Right hindlimb (tissue), 1 donor: ENCODE measurements around the gene MTHFSD.

ENCODE experiments used
- DNase-seq: peaks from one replicate; pipeline ENCODE4 v3.0.0-alpha.2; 2018

The MTHFSD gene

DNA sequence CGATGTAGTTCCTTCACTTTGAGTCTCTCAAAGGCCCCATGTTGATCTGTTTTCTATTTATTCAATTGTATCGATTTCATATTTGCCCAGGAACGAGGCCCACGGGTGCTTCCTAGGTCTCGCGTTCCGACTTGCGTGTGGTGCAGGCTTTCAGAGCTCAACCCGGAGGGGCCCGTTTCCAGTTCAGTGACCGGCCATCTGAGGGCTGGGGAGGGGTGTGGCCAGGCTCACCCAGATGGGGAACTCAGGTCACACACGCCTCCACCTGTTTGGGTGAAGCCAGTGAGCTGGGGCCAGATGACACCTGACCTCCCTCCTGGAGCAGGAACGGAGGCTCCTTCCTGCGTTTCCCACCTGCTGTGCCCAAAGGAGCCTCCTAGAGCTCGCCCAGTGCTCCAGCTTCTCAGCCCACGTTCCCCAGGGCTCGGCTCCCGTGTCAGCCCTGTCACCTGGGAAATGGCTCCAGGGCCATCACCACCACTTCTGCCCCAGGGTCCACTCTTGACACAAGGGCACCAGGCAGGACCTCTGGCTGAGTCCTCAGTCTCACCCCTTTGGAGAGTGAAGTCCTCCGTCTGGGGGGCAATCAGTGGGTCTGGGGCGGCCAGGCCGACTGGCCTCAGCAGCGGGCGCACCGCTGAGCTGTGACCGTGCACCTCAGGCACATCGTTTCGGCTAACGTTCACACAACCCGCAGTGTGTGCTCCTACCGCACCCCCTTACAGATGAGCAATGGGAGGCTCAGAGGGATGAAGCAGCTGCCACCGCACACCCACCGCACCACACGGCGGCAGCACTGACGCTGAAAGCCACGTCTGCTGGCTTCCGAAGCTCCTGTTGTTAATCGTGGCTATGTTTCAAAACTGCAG, 26.7 kb downstream of the MTHFSD start:
- no peak for DNase-seq

DNA sequence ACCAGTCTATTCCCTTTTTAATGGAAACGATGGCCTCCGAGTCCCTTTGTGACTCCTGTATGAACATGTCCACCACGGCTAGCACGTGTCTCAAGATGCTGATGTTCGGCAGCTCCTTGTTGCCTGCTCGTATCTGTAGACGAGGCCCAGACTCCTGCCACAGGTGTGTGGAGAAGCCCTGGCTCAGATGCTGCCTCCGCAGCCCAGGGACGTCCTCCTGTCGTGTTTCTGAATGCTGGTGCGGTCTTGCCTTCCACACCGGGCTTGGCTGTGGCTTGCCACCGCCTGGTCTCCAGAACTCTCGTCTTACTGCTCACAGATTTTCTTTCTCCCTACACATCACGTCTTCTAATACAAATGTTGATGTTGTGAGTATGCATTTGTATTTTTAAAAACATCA, 27.7 kb downstream of the MTHFSD start:
- DNase-seq: no peak

DNA sequence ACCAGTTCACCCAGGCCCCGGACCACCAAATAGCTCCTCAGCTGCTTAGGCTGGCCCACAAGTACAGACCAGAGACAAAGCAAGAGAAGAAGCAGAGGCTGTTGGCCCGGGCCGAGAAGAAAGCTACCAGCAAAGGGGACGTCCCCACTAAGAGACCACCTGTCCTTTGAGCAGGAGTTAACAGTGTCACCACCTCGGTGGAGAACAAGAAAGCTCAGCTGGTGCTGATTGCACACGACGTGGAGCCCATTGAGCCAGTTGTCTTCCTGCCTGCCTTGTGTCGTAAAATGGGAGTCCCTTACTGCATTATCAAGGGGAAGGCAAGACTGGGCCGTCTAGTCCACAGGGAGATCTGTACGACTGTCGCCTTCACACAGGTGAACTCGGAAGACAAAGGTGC, 29.3 kb downstream of the MTHFSD start:
- no peak for DNase-seq

DNA sequence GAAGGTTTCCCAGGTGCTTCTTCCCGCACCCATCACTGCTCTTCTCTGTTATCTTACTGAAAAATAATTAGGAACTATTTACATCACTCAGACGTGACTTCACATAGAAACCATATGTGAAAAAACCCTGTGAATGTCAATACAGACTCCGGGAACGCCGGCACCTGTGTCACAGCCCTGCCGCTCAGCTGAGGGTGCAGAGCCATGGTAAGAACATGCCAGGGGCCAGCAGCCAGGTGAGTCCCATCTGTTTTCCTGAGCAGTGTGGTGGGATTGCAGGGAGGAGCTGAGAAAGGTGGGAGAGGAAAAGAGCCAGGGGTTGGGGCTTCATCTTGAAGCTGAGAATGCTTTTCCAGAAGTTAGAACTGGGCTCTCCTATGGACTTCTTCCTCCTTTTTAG, 31.0 kb downstream of the MTHFSD start:
- DNase-seq: no peak

DNA sequence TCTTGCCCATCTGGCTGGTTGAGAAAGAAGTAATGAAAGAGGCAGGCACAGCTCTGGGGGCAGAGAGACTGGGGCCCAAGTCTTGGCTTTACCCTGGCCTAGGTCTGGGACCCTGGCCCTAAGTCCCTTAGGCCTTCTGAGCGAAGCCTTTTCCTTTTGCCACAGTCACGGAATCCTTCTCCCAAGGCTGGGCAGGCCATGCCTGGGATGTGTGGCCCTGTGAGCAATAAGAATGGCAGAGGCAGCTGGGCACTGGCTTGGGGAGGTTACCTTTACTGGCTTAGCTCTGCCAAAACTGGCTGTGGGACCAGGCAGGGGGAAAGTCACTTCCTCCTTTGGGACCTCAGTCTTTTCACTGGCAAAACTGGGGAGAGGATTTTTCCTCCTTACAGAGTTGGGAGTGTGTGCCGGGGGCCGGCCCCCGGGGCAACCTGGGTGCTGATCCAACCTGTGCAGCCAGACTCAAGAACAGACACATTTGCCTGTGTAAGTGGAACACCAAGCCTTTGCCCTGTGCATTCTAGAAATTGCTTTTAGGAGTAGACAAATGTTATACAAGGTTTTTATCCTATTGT, 31.8 kb downstream of the MTHFSD start:
- no peak for DNase-seq

DNA sequence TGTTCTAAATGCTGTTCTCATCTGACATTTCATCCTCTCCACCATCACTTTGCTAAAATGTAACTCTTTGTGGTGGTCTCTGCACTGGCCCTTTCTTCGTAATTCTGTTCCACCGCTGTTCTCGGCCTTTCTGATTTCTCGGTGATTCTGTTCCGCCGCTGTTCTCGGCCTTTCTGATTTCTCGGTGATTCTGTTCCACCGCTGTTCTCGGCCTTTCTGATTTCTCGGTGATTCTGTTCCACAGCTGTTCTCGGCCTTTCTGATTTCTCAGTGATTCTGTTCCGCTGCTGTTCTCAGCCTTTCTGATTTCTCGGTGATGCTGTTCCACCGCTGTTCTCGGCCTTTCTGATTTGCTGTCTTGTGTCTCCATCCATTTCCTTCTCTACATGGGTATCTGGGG, 32.4 kb downstream of the MTHFSD start:
- no peak for DNase-seq

DNA sequence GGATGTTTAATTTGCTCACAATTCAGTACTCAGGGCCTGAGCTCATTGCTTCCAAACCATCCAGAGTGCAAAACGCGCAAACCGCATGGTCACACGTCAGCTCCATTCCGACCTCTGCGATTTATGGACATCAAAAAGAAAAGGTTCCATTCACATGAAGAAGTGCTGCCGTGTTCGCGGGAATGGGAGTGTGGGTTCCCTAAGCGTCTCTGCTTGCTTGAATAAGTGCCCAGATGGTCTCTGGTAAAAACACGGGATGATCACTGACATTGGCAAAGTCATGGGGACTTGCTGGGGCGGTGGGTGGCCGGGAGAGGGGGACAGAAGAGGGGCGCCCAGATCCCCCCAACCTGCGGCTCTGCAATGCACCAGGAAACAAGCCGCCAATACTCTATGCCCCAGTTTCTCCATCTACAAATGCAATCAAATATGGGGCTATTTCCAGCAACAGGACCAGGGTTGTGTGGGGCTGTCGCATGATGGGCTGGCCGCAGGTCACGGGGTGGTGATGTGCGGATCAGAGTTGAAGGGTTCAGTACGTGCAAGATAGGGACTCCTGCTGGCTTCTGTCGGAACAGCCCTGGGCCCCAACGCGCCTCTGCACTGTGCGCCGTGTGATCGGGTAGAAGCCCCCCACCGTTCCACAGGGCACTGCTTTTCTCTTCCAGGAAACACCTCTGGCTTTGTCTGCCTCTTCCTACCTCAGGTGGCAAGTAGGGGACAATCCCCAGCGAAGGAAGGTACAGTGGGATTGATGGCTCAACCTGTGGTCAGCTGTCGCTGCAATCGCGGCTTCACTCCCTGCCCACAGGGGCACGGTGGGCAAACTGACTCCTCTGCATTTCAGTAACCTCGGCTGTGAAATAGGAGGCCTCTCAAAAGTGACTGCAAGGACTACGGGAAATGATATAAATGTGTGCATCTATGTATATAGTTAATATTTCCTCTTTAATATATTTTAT, 33.5 kb downstream of the MTHFSD start:
- no peak for DNase-seq

DNA sequence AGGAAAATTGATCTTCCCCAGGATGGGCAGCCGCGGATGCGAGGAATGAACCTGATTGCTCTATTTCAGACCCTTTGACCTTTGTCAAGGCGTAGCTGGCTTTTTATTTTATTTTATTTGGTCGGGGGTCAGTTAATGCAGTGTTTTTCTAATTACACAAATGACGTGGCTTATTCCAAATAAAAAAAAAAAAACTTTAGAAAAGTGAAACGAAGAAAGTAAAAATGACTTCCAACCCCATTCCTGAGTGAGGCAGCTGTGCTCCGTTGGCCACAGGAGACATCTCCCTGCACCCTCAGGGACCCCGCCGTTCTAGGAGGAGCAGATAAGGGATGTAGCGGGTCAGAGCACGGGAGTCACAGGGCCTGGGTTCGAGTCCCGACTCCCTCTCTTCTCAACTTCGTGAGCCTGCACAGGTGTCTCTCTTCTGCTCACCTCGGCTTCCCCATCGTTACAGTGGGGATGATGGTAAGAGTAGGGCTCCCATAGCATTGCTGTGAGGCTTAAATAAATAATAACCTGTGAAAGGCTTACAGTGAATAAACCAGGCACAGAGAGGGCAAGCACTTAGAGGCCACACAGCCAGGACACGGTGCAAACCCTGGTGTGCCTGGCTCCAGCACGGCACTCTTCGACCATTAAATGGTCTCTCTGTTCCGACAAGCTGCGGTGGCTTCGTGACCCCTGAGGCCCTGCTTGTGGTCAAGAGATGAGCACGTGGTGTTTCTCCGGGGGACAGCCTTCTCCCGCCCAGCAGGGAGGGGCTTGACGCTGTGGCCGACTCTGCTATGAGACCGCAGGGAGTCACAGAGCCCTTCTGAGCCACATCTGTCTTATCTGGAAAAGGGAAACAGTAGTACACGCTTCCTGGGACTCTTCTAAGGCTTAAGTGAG, 34.5 kb downstream of the MTHFSD start:
- no peak for DNase-seq

DNA sequence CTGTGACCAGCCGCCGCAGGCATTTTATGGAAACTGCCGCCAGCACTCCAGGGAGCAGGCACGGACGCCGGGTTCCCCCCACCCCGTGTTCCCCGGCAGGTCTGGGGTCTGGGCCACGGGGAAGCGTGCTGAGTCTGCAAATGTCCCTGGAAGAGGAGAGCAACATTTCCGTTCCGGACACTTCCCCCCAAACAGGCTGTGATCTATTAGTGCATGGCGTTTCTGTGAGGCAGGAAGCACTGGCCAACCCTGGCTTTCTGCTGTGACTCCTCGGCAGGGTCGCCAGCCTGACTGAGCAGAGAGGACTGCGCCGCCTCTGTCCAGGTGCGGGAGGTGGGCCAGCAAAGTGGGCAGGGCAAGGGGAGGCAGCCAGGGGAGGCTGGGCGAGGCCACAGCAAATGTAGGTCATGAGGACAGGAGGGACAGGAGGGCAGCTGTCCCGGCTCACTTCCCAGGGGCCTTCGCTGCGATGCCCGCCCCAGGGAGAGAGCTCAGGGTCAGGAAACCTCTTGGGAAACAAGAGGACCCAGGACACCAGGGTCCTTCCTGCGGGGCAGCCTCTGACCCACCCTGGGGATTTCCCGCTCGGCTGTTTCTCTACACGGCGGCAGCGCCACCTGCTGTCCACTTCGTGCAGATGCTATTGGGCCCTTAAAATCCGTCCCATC, 35.3 kb downstream of the MTHFSD start:
- peak; percentile 59 for DNase-seq

DNA sequence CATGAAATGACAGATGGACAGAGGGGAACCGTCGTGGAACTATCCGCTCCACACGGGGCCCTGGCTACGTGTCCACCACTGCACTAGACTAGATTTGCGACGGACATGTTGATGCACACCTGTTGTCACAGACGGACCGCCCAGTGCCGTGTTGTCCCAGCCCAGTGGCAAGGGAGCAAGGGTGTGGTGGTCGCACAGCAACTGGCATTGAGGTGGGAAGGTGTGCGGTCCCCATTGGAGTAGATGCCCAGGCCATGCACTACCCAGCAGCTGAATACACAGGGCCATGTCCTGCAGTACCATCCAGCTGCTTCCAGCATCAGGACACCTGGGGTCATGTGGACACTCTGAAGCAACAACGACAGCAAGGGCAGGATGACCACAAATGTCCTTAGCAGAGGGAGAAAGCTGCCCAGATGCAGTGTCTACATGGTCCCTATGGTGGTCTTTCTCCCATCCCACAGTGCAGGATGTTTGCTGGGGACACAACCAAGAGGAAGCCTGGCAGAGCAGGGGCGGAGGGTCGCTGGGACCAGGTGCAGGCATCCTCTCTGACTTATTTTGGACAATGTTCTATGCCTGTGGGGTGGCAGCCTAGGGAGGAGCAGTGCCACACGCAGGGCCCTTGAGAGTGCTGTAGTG, 35.9 kb downstream of the MTHFSD start:
- DNase-seq: no peak

DNA sequence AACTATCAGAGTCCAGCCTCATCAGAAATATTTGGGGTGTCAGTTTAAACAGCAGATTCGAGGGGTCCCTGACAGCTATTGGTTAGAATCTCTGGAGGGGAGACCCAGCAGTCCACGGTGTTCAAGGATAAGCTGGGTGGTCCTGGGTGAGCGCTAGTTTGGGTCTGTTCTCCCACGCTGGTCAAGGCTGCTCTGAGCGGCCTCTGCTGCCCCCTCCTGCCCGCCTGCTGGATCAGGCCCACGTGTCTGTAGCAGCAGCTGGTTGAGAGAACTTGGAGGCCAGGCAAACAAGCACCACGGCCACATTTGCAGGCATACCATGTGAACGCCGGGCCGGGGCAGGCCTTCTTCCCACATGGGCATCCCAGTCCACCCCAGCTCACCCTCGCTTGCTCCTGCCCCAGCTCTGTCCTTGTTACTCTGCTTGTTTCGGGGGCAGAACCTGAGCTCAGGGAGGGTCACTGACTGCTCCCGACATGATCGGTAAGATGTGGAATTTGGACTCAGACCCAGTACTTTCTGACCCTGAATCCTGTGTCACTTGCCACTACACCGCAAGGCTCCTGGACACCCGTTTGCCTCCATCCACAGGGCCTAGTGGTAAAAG, 37.3 kb downstream of the MTHFSD start:
- DNase-seq: peak; percentile 82

DNA sequence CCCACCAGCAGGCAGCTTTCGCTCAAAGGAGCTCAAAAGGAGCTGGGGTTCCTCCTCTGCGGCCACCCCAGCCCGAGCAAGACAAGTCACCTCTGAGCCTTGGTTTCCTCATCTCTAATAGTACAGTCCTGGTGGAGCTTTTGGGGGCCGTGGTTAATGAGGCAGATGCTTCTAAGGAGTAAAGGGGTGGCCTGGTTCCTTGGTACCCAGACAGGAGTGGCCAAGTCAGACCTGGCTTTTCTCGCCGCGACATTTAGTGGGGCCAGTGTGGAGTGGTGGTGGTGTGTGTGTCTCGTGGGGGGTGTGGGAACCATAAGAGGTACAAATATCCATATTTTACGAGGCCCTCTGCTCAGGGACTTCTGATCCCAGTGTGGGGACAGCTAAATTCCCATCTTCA, 38.0 kb downstream of the MTHFSD start:
- DNase-seq: no peak

DNA sequence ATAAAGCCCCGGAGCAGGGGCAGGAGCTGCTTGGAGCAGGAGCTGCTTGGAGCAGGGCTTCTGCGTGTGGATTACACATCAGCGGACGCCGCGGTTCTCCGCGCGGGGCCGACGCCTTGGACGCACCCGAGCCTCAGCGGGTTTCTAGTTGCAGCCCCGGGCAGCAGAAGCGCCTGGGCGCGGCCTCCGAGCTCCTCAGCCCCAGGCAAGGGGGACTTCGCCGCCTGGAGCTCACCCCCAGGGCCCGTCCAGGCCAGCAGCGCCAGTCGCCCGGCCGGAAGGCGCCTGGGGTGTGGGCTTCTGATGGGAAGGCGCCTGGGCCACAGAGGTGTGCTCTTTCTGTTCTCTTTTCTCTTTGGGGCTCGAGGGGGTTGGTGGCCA, 38.4 kb downstream of the MTHFSD start:
- DNase-seq: no peak

DNA sequence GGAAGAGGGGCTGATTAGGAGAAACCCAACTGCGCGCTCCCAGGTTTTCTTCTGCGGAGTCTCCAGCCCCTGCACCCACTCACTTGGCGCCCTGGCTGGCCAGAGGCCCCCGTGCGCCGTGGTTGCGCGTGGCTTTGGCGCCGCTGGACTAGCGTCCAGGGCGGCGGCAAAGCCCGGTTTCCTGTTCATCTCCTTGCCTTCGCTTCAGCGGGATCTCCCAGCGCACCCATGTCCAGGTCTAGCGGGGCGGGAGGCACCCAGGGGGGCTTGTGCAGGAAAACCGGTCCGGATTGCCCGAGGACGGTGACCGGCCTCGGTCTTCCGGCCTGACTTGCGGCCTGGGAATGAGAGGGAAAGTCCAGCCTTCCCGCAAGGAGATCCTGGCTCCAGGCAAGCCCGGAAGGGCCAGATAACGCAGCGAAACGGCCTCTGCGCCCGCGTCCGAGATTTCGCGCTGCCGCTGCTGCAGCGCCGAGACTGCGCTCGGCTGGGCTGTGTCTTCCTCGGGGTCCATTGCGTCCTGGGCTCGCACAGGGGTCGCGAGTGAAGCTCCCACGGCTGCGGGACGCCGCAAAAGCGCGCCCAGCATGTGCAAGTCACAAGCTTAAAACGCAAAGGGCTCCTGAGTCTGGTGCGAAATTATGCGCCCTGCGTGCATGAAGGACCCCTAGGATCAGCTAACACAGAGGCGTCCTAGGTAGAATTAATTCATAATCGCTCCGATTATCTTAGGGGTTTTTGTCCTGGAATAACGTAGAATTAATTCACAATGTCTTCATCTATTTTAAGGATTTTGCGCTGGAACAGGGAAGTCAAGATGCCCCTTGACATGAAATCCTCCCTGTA, 39.0 kb downstream of the MTHFSD start:
- no peak for DNase-seq

DNA sequence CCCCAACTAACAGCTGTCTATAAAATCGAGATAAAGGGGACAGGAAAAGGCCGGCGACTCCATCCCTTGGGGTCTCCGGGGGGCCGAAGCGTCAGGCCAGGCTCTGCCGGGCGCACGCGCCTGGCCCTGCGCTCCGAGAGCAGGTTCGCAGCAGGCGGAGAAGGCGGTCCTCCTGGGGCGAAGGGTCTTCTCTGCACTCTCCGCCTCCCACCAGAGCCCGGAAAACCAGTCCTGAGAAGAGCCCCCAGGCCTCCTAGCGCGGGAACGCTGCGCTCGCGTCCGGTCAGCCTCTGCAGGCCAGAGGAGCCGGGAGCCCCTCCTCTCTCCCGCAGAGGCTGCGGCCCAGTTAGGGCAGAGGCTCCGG, 39.6 kb downstream of the MTHFSD start:
- no peak for DNase-seq

DNA sequence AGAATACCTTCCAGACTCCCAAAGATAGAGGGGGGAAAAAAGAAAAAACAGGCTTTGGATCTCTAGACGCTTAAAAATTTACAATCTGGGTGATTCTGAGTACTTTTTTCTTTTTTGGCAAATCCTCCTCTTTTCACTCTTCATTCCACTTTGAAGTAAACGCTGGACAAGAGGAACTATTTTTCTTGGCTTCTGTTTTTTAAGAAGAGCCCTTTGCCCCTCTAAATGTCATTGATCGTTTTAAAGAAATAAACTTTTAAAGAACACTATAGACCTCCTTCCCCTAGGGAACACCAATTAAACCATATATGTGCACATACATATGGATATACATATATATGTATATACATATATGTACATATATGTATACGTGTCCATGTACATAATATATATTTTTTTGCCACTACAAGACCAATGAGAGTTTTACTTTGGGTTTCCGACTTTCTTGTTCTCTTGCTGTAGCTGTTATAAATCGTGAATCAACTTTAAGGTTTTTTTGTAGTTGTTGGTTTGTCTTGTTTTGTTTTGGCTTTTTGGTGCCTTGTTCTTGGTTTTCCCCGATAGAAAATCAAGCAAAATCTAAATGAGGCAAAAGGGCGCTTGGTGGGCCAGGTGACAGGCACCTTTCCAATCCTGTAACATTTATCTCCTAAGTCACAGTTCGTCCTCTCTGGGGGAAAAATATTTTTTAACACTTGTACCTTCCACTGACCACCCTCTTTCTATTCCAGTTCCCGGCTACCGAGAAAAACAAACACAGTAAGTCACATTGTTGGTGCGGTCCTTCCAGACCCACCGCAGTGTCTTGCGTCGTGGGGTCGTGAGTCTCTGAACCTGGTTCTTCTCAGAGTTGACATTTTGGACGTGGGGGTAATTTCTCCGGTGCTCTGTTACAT, 40.3 kb downstream of the MTHFSD start:
- DNase-seq: no peak

DNA sequence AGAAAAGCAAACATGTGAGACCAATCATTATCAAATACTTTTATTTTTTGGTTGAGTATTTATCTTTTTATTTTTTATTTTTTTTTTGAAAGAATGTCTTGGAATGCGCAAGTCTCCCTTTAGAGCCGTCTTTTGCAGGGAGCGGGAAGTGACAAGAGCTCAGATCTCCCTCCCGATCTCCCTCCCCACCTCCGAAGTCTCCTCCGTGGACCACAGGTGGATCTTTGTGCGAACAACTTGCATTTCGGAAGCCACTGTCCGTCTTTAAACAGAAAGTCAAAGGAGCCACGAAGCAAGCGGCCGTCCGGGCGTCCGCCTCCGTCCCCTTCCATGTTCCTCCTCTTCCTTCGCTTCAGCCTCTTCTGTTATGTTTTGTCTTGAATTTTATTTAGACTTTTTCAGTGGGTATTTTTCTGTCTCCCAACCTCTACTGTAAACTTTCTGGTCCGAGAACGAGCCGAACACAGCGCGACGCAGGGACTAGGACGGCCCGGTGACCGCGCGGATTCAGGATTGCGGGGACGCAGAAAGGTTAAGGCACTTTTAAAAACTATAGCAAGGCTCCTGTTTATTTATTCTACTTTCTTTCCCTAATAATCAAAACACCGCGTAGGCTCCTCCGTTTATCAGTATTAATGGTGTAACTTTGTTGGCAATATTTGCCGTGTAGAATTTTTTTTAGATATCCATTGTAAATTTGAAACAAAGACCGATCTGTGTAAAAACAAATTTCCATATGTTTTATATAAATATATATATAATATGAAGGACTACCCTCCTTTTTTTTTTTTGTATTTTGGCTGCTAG, 41.4 kb downstream of the MTHFSD start:
- no peak for DNase-seq

DNA sequence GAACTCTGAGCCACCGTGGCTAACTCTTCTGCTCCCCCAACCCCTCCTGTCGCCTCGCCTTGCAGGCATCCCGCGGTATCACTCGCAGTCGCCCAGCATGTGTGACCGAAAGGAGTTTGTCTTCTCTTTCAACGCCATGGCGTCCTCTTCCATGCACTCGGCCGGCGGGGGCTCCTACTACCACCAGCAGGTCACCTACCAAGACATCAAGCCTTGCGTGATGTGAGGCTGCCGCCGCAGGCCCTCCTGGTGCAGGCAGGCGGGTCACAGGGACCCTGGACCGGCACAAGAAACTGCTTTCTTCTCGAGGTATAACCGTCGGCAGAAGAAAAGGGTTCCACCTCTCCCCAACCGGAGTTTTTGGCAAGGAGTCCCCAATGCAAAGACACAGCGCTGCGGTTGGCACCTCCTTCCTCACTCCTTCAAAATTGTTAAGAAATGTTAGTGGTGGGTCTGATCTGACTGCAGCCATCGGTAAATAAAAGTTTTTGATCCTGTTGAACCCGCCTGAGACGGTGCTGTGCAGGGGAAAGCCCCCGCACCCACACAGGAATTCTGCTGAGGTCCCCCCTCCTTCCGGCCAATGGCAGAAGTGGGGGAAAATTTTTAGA, 42.1 kb downstream of the MTHFSD start:
- DNase-seq: no peak
